Left hindlimb (tissue), 1 donor: Measurements from ENCODE around the gene PRKAR2B.
"Not testable (repeated sequence)": the region's sequence is repeated elsewhere in the genome, so short reads cannot be mapped to it uniquely, and the experiment has no call there.

Source experiments
- DNase-seq: peaks from one replicate; pipeline ENCODE4 v3.0.0-alpha.2; 2018

Gene PRKAR2B

GRCh38 chr7:107049480-107049879 is 5.0 kb downstream of the PRKAR2B start:
- no peak for DNase-seq

GRCh38 chr7:107049971-107050532 is 5.5 kb downstream of the PRKAR2B start:
- no peak for DNase-seq

- no peak for DNase-seq
Observed at GRCh38 chr7:107051376-107051775, 6.9 kb downstream of the PRKAR2B start.

- not testable (repeated sequence) for DNase-seq
Observed at GRCh38 chr7:107054965-107055364, 10.5 kb downstream of the PRKAR2B start.

GRCh38 chr7:107056058-107056457 is 11.6 kb downstream of the PRKAR2B start:
- not testable (repeated sequence) for DNase-seq

GRCh38 chr7:107056728-107057473 is 12.4 kb downstream of the PRKAR2B start:
- DNase-seq, result no peak

- no peak for DNase-seq
Observed at GRCh38 chr7:107057474-107057833, 12.9 kb downstream of the PRKAR2B start.

GRCh38 chr7:107059468-107059867 is 15.0 kb downstream of the PRKAR2B start:
- DNase-seq, result no peak

GRCh38 chr7:107063245-107064120 is 19.0 kb downstream of the PRKAR2B start:
- no peak for DNase-seq

- DNase-seq, result no peak
Observed at GRCh38 chr7:107064255-107064654, 19.8 kb downstream of the PRKAR2B start.

- no peak for DNase-seq
Observed at GRCh38 chr7:107065929-107066247, 21.4 kb downstream of the PRKAR2B start.

- no peak for DNase-seq
Observed at GRCh38 chr7:107068156-107068555, 23.7 kb downstream of the PRKAR2B start.

GRCh38 chr7:107069457-107069856 is 25.0 kb downstream of the PRKAR2B start:
- no peak for DNase-seq

GRCh38 chr7:107070710-107071109 is 26.2 kb downstream of the PRKAR2B start:
- no peak for DNase-seq

- DNase-seq, result no peak
Observed at GRCh38 chr7:107071129-107071528, 26.6 kb downstream of the PRKAR2B start.

GRCh38 chr7:107072133-107072532 is 27.6 kb downstream of the PRKAR2B start:
- DNase-seq, result no peak

- DNase-seq, result no peak
Observed at GRCh38 chr7:107075863-107076574, 31.5 kb downstream of the PRKAR2B start.

GRCh38 chr7:107076781-107077698 is 32.5 kb downstream of the PRKAR2B start:
- DNase-seq, result no peak

- no peak for DNase-seq
Observed at GRCh38 chr7:107077699-107078516, 33.4 kb downstream of the PRKAR2B start.

GRCh38 chr7:107078517-107078966 is 34.0 kb downstream of the PRKAR2B start:
- no peak for DNase-seq
